Heart left ventricle (tissue), 13 donors: ENCODE results near the gene PAXX.

Source experiments
- CTCF ChIP-seq, 12 donors: fragments of 200-600 bp; sonication (generic) in 4 of 12; IDR thresholded peaks; one replicate each; pipeline versions ENCODE4 v1.5.0 to v1.8.0; 2018 to 2022; ENCODE audit warnings: antibody characterized with exemption in 12 of 12, mild to moderate bottlenecking in 5 of 12
- POLR2A ChIP-seq, 2 donors: fragments of 450-650 bp; IDR thresholded peaks; one replicate each; pipeline ENCODE4 v1.6.1; 2017; ENCODE audit warnings: antibody characterized with exemption in 2 of 2, mild to moderate bottlenecking in 2 of 2, moderate library complexity in 2 of 2
- donor health status: ischemic (EF 13 %, LVEDD 7.1; RV severe dilation, severe dysfunction).
- donor health status: DM: no; HTN: yes; CAD: no.
- donor health status: DM: no; HTN: no; CAD: no.
- donor health status: ischemic (EF 25% LVEDD 6.9; RV normal size, moderate dysfunction).
- donor health status: ischemic (EF 25% LVEDD 5.7; RV mildly dilated, moderate dysfunction).
- donor health status: ischemic (EF 35%, LVEDD 5.7; RV mildly dilated, moderate dysfunction).
- donor health status: nonischemic (EF 11% LVEDD 7.7; RV severe dilation, severe dysfunction).
- donor health status: DM: yes; HTN: yes; CAD: no.
- donor health status: PGD.
- donor health status: ischemic (EF 29% LVEDD 5.4; RV normal size, mild dysfunction).
- donor health status: nonischemic (EF 23%, LVEDD 6.1; RV moderate dilation, normal function).

- TF ChIP-seq CTCF (IDR thresholded peaks at IDR 0.05) = peak; percentile 12 to 60 (median 38)
- TF ChIP-seq POLR2A (IDR thresholded peaks at IDR 0.05) = no peak
Measured at GRCh38 chr9:136975644-136976043, 16.6 kb upstream of the PAXX start.
